MV-4-11 (cell line): ENCODE results near the gene CLDN14.
A peak's percentile ranks its signal among the peaks of the same experiment; 100 is the strongest.
"Not testable (repeated sequence)": the region's sequence is repeated elsewhere in the genome, so short reads cannot be mapped to it uniquely, and the experiment has no call there.

Experiments
- DNase-seq: peaks from one replicate; lab custom pipeline; 2025; lab: John Stamatoyannopoulos, UW

CLDN14 gene

DNA sequence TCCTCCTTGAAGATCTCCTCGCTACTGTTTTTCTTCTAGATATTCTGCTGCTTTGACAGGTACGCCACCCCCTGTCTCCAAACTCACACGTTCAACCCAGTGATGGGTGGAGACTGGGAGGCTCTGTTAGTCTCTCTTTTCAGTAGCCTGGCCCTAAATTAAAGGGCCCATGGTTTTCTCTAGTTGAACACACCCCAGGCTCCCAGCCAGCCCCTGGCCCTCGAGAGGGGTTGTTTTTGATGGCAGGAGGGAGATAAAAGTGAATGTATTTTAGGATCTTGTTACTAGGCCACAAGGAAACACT lies 21.6 kb upstream of the CLDN14 start:
- no peak for DNase-seq

DNA sequence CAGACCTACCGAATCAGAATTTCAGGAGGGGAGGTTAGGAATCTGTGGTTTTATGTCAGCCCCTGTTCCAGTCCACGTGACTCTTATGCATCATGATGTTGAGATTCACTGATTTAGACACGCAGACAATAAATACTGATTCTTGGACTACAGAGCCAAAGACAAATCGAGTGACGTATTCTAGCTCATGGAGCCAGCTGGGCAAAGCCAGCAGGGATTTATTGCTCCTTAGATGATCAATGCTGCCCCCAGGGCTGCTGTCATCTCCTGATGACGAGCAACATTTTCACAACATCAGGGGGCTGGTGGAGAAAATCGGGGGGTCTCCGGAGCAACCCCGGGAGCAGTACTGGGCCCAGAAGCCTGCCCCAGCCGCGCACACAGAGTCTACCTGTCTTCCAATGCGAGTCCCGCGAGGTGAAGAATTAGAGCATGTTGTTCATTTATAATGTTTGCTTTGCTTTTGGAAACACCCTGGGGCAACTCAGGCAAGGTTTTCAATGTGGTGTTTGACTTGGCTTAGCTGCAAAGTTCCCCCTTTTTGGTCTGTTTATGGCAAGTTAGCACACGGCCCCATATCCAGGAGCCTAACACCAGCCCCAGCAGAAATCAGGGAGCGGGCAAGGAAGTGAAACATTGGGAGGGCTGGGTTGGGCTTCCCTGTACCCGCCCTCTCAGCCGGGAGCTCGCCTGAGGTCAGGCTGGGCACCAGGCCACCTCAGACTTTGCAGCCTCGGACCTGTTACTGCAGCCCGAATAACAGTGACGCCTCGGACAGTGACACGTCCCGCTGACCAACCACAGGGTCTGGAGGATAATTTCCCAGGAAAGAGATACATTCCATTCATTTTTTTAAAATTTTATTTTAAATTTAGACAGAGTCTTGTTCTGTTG lies 19.9 kb upstream of the CLDN14 start:
- no peak for DNase-seq

GRCh38 chr21:36494557-36494956 lies 14.6 kb upstream of the CLDN14 start:
- DNase-seq: no peak

GRCh38 chr21:36491209-36491910 lies 11.4 kb upstream of the CLDN14 start:
- no peak for DNase-seq

- no peak for DNase-seq
Observed at GRCh38 chr21:36489776-36490165, 9.8 kb upstream of the CLDN14 start.

GRCh38 chr21:36489103-36489775 lies 9.3 kb upstream of the CLDN14 start:
- DNase-seq: no peak

- peak; percentile 45 for DNase-seq
Observed at GRCh38 chr21:36487641-36488307, 7.9 kb upstream of the CLDN14 start.

GRCh38 chr21:36486246-36486645 lies 6.3 kb upstream of the CLDN14 start:
- no peak for DNase-seq

- DNase-seq: no peak
Observed at GRCh38 chr21:36485476-36485875, 5.6 kb upstream of the CLDN14 start.

DNA sequence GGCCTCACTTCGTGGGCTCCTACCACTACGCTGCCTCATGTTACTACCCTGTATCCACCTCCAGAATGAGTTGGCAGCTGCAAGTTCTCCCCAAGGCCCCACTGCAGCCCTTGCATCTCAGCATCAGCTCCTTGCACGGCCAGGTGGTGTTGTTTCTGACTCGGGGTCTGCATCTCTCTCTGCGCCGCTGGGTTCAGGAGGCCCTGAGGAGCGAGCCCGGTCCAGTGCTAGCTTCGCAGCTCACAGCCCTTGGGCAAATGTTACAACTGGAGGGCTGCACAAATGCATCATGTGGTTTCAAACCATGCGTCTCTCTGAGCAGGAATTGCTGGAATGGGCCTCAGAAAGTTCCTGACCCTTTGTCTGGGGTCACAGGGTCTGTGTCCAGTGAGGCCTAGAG lies 3.2 kb upstream of the CLDN14 start:
- DNase-seq: no peak

- DNase-seq: no peak
Observed at GRCh38 chr21:36482673-36483072, 2.8 kb upstream of the CLDN14 start.

- DNase-seq: no peak
Observed at GRCh38 chr21:36482181-36482580, 2.3 kb upstream of the CLDN14 start.

GRCh38 chr21:36481639-36482038 lies 1.7 kb upstream of the CLDN14 start:
- DNase-seq: no peak

DNA sequence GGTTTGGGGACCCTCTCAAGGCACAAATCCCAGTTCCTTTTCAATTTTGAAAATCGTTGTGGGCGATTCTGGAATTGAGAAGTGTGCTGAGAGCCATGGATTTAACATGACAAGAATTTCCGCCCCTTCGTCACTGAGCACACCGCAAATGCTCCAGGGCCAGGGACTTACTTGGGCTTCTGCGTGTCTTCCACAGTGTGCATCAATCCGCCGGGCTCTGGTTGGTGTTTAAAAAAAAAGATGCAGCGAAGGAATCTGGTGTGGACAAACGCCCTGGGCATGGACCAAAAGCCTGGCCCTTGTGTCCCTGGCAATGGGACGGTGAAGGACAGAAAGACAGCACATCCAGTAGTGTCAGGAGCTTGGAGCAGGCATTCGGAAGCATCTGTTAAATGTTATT lies 696 bp upstream of the CLDN14 start:
- DNase-seq: no peak

DNA sequence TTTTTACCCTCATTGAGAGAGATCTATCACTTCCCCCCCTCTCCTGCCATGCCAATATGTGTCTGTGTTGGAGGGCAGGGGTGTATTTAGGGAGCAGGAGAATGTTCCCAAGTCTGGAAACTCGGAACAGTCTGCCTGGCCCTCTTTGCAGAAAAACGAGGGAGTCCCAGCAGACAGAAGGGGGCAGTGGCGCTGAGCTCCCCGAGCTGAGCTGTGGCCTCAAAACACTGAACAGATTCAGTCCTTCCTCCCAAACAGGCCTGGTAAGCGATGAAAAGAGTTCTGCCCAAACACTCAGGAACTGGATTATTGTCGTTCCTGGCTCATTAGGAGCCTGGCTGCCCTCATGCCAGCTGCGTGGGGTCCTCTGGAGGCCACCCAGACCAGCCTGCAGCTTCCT lies 981 bp downstream of the CLDN14 start:
- DNase-seq: no peak

DNA sequence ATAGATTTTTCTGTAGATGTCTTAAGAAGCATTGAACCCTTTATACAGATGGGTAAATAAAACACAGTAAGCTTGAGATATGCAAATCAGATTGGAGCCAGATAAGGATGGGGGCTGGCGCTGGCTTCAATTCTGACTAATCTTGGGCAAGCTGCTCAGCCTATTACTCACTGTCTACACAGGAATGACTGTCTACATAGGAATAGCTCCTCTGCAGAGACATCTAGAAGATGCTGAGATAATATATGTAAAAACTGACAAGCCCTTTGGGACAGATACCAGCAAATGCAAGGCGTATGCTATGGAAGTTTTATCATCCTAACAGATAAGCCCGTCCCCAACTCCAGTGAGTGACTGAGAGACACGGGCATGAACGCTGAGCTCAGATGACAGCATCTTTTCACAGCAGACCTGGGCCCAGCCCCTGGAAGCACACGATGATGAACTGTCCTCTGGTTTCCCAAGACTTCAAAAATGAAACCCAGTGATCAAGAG lies 1.7 kb downstream of the CLDN14 start:
- no peak for DNase-seq

DNA sequence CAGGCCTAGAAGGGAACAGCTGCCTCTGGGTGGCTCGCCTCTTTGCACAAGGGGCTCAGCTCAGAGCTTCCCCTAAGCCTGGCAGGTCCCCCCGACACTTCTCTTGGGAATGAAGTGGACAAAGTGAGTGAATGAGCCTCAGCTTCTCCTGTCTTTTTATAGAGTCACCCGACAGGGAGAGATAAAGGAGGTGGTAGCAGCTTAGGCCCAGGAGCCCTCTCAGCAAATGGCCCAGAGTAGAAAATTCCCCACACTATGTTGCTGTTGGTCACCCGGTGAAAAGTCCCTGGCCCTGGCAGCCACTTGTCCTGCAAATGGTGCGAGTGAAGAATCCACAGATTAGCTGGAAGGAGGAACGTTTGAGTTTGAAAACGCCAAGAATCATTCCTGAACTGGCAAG lies 2.4 kb downstream of the CLDN14 start:
- DNase-seq: no peak

DNA sequence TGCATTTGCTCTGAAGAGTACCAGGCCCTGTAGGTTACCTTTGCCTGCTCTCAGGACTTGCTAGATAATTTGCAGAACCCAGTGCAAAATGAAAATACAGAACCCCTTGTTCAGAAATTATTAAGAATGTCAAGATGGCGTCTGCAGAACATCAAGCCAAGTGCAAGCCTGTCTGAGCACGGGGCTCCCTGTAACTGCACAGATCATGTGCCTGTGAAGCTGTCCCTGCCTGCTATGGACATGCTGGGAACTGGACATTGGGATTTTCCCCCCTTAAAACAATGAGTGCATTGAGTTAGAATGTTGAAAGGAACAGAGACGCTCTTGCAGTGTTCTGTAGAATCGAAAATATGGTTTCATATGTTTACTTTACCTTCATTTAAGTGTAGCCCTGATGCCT lies 2.9 kb downstream of the CLDN14 start:
- DNase-seq: no peak

DNA sequence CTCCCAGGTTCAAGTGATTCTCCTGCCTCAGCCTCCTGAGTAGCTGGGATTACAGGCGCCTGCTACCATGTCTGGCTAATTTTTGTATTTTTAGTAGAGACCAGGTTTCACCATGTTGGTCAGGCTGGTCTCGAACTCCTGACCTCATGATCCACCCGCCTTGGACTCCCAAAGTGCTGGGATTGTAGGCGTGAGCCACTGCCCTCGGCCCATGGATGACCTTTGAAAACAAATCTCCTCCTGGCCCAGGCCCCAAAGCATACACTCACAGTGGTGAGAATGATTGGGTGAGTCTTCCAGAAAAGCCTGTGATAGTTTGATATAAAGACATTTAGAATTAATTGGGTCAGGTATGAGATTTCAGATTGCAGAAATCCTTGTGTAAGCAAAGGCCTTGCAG lies 3.4 kb downstream of the CLDN14 start:
- not testable (repeated sequence) for DNase-seq

DNA sequence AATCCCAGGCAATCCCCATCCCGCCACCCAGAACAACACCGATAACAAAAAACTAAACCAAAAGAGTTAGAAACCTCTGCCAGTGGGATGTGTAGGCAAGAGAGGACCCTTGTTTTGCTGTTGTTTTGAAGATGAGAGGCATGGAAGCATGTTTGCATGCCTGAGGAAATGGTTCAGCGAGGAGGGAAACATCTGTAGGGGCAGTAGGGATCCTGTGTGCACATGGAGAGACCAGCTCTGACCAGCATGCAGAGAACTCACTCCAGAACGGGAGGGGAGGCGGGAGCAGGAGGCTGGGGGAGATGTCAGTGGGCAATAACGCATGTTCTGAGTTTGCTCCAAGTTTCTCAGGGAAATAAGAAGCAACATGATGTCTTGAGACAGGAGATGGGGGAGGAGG lies 5.3 kb downstream of the CLDN14 start:
- no peak for DNase-seq

DNA sequence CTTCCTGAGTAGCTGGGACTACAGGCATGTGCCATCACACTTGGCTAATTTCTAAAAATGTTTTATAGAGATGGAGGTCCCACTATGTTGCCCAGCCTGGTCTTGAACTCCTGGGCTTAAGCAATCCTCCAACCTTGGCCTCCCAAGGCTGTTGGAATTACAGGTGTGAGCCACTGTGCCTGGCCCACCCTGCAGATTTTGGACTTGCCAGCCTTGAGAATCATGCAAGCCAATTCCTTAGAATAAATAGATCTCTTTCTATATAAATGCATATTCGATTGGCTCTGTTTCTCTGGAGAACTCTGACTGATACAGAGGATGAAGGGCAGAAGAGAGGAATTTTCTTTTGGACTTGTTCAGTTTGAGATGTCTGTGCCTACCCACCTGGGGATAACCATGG lies 6.7 kb downstream of the CLDN14 start:
- no peak for DNase-seq

- DNase-seq: no peak
Observed at GRCh38 chr21:36472377-36472776, 7.5 kb downstream of the CLDN14 start.
